Gastroesophageal sphincter (tissue), 3 donors: ENCODE results near the gene TMEM144.

Experiments used
- POLR2AphosphoS5 ChIP-seq: sonication (generic); formaldehyde crosslinking; IDR thresholded peaks from one replicate; pipeline ENCODE4 v1.6.1; 2017; ENCODE audit warnings: antibody characterized with exemption
- TF ChIP-seq, protein P1 (sequence below), 4 experiments: fragments of 200-600 bp in 2 of 4; fragments of 450-650 bp in 2 of 4; sonication (generic) in 1 of 4; IDR thresholded peaks; one replicate each; pipeline ENCODE4 v1.5.1; 2017 to 2019; ENCODE audit warnings: antibody characterized with exemption in 4 of 4, mild to moderate bottlenecking in 2 of 4, moderate library complexity in 2 of 4

DNA sequence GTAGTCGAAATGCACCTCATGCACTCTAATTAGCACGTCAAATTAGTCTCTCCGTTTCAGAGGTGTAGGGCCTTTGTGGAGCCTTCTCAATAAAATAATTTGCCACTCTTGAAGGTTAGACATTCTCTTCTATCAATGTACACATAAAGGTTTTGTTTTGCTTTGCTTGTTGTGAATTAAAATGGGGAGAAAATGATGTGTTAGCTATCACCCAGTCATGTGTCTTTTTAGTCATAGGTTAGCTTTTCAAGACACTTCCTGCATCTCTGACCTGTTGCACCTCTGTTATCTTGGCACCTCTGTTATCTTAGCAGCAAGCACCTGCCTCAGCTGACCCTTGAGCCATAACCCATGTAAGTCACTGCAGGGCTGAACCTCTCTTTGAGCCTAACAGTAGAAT lies 936 bp downstream of the TMEM144 start:
- no peak for TF ChIP-seq POLR2AphosphoS5
- TF ChIP-seq, protein P1, sequence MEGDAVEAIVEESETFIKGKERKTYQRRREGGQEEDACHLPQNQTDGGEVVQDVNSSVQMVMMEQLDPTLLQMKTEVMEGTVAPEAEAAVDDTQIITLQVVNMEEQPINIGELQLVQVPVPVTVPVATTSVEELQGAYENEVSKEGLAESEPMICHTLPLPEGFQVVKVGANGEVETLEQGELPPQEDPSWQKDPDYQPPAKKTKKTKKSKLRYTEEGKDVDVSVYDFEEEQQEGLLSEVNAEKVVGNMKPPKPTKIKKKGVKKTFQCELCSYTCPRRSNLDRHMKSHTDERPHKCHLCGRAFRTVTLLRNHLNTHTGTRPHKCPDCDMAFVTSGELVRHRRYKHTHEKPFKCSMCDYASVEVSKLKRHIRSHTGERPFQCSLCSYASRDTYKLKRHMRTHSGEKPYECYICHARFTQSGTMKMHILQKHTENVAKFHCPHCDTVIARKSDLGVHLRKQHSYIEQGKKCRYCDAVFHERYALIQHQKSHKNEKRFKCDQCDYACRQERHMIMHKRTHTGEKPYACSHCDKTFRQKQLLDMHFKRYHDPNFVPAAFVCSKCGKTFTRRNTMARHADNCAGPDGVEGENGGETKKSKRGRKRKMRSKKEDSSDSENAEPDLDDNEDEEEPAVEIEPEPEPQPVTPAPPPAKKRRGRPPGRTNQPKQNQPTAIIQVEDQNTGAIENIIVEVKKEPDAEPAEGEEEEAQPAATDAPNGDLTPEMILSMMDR (IDR thresholded peaks at IDR 0.05) = no peak
